Measurements from ENCODE around the gene ACSS3.
"Not testable (repeated sequence)": the region's sequence is repeated elsewhere in the genome, so short reads cannot be mapped to it uniquely, and the experiment has no call there.

Gene ACSS3

DNA sequence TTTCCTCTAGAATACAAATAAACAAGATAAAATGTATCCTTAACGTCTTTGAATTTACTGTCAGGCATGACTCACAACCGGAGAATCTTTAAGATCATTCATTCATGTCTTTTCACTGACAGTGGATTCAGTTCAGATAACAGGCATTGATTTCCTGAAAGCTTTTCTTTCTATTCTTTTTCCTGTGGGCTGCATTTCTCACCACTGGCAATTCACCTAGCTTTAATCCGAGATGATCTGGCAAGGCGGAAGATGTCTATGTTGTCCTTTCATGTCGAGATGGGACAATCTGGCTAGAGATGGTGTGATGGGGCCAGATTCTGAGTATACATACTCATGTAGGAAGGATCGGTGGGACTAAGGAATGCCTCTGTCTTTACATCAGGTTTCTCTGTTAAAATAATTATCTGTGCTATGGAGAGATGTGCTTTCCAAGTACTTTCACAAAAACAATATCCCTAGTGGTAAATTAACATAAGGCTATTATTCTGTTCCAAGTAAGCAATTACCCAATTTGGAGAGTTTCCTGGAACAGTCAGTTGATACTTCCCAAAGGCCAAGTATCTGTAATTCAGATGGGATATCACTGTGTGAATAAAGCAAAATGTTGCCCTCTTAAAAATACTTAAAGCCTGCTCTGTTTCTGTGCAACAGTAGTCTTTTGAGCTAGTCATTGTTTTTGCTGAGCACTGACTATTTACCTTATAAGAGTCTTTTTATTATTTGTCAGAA, 17.8 kb downstream of the ACSS3 start:
- no peak overlapping the region for H3K27ac ChIP-seq
- H3K4me3 ChIP-seq (ENCODE audit: low read depth, low read length), result no peak overlapping the region
- no peaks in the 10 kb centered on the region for H3K36me3 ChIP-seq (replicated peaks)
- in situ Hi-C loops (cut with HindIII; ENCODE audit: low pct_ligation_motif_present, low sequenced_read_pairs), result no loop called here
- peak; percentile 7 for DNase-seq
- TF ChIP-seq, protein P1, sequence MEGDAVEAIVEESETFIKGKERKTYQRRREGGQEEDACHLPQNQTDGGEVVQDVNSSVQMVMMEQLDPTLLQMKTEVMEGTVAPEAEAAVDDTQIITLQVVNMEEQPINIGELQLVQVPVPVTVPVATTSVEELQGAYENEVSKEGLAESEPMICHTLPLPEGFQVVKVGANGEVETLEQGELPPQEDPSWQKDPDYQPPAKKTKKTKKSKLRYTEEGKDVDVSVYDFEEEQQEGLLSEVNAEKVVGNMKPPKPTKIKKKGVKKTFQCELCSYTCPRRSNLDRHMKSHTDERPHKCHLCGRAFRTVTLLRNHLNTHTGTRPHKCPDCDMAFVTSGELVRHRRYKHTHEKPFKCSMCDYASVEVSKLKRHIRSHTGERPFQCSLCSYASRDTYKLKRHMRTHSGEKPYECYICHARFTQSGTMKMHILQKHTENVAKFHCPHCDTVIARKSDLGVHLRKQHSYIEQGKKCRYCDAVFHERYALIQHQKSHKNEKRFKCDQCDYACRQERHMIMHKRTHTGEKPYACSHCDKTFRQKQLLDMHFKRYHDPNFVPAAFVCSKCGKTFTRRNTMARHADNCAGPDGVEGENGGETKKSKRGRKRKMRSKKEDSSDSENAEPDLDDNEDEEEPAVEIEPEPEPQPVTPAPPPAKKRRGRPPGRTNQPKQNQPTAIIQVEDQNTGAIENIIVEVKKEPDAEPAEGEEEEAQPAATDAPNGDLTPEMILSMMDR (IDR thresholded peaks at IDR 0.05; ENCODE audit: low read depth, low read length, missing control alignments), result no peak
- no peaks in the 10 kb centered on the region for H3K27me3 ChIP-seq (replicated peaks)

DNA sequence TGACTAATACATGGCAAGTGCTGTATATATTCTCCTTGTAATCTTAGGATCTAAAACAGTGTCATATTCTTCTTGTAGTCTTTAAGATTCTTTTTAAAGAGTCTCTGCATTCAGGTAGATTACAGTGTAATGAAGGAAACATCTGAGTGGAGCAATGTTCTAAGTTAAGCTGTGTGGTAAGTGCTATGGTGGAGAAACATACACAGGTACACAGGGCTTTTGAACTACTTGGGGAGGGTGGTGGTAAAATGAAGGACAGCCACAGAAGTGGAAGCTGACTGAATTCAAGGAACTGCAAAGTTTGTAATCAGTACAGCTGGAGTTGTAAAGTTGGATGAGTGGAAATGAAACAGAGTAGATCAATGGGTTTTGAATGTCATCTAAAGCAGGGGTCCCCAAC, 27.8 kb downstream of the ACSS3 start:
- TF ChIP-seq, protein P1 (IDR thresholded peaks at IDR 0.05; ENCODE audit: low read depth, low read length, missing control alignments), result no peak

DNA sequence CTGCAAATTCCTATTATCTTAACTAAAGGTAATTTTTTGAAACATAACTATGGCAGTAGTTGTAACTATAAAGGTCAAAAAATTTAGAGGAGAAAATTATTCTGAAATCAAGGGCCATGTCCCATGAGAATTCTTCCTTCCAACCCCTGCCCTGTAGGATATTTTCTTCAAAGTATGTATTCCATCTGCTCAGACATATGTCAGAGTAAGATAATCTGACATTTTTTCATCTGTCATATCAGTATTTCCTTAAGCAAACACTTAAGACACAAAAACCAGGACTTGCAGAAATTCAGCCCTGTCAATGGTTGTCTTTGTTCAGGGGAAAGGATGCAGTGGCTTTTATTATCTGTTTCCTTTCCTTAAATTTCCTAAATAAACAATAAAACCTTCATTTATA, 36.3 kb downstream of the ACSS3 start:
- H3K36me3 ChIP-seq (replicated peaks), result no peaks in the 10 kb centered on the region
- no peak for DNase-seq
- H3K4me3 ChIP-seq (ENCODE audit: low read depth, low read length), result no peak overlapping the region
- no peaks in the 10 kb centered on the region for H3K27me3 ChIP-seq (replicated peaks)
- TF ChIP-seq, protein P1 (IDR thresholded peaks at IDR 0.05; ENCODE audit: low read depth, low read length, missing control alignments), result no peak
- H3K27ac ChIP-seq, result no peak overlapping the region
- in situ Hi-C loops (cut with HindIII; ENCODE audit: low pct_ligation_motif_present, low sequenced_read_pairs), result no loop called here

More for the DNA sequence above, 27.8 kb downstream of the ACSS3 start:
- in situ Hi-C loops (cut with HindIII; ENCODE audit: low pct_ligation_motif_present, low sequenced_read_pairs), result no loop called here
- Histone ChIP-seq H3K4me3 (ENCODE audit: low read depth, low read length) (no peak overlapping the region), H3K27me3 (replicated peaks) (no peaks in the 10 kb centered on the region), H3K27ac (no peak overlapping the region), H3K36me3 (replicated peaks) (no peaks in the 10 kb centered on the region)
- DNase-seq, result no peak

DNA sequence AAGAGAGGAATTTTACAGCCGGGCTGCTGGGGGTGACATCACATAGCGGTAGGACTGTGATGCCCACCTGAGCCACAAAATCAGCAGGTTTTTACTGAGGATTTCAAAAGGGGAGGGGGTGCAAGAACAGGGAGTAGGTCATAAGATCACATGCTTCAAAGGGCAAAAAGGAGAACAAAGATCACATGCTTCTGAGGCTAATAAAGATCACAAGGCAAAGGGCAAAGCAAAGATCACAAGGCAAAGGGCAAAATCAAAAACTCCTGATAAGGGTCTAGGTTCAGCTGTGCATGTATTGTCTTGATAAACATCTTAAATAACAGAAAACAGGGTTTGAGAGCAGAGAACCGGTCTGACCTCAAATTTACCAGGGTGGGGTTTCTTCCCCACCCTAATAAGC, 41.2 kb downstream of the ACSS3 start:
- H3K36me3 ChIP-seq (replicated peaks); DNase-seq; H3K27me3 ChIP-seq (replicated peaks); in situ Hi-C loops (cut with HindIII; ENCODE audit: low pct_ligation_motif_present, low sequenced_read_pairs); H3K27ac ChIP-seq; H3K4me3 ChIP-seq (ENCODE audit: low read depth, low read length): not testable (repeated sequence)

DNA sequence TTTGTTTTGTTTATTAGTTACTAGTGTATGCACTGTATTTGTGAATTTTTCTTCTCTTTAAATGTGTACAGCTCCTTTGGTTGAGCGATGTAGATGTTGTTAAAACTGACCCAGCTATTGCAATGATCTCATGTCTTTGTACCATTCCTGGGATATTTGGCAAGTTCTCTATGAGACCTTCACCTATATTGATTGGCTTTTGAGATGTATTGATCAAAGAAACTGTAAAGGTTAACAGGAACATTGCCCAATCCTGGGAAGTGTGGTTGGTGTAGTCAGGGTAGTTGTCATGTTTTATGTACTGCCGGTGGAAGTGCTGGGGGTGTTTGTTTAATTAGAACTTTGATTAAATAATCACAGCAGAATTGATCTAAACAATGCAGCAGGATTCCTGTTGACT, 43.1 kb downstream of the ACSS3 start:
- in situ Hi-C loops (cut with HindIII; ENCODE audit: low pct_ligation_motif_present, low sequenced_read_pairs), result no loop called here
- Histone ChIP-seq H3K27me3 (replicated peaks) (no peaks in the 10 kb centered on the region), H3K4me3 (ENCODE audit: low read depth, low read length) (no peak overlapping the region), H3K27ac (no peak overlapping the region), H3K36me3 (replicated peaks) (no peaks in the 10 kb centered on the region)
- TF ChIP-seq, protein P1 (IDR thresholded peaks at IDR 0.05; ENCODE audit: low read depth, low read length, missing control alignments), result no peak
- no peak for DNase-seq

DNA sequence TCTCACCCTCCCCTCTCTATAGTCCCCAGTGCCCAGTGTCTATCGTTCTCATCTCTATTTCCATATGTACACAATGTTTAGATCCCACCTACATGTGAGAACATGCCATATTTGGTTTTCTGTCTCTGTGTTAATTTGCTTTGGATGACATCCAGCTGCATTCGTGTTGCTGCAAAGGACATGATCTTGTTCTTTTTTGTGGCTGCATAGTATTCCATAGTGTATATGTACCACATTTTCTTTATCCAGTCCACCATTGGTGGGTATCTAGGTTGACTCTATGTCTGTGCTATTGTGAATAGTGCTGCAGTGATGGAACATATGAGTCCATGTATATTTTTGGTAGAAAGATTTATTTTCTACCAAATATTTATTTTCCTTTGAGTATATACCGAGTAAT, 45.7 kb downstream of the ACSS3 start:
- H3K27ac ChIP-seq, result no peak overlapping the region
- TF ChIP-seq, protein P1 (IDR thresholded peaks at IDR 0.05; ENCODE audit: low read depth, low read length, missing control alignments), result no peak
- in situ Hi-C loops (cut with HindIII; ENCODE audit: low pct_ligation_motif_present, low sequenced_read_pairs), result no loop called here
- H3K36me3 ChIP-seq (replicated peaks), result no peaks in the 10 kb centered on the region
- no peak for DNase-seq
- H3K27me3 ChIP-seq (replicated peaks), result no peaks in the 10 kb centered on the region
- H3K4me3 ChIP-seq (ENCODE audit: low read depth, low read length), result no peak overlapping the region

Data from brain microvascular endothelial cell (primary cell).